IPS-15b (cell line): ENCODE measurements around the gene MRPS22.

ENCODE experiments used
- H3K27me3 ChIP-seq: one replicate; pipeline ENCODE4 v1.6.1; 2013; ENCODE audit warnings: low read length; ENCODE audit not compliant: control insufficient read depth, insufficient read depth
- H3K36me3 ChIP-seq: one replicate; pipeline ENCODE4 v1.6.1; 2013; ENCODE audit warnings: low read length; ENCODE audit not compliant: control insufficient read depth, insufficient read depth
- H3K4me1 ChIP-seq: one replicate; pipeline ENCODE4 v1.6.1; 2013; ENCODE audit warnings: mild to moderate bottlenecking, low read length; ENCODE audit not compliant: control insufficient read depth, insufficient read depth
- H3K4me3 ChIP-seq: one replicate; pipeline ENCODE4 v1.5.1; 2013; ENCODE audit warnings: low read depth, low read length
- H3K9ac ChIP-seq: one replicate; pipeline ENCODE4 v1.6.1; 2013; ENCODE audit warnings: low read depth, mild to moderate bottlenecking, low read length
- H3K9me3 ChIP-seq: one replicate; pipeline ENCODE4 v1.6.1; 2013; ENCODE audit warnings: mild to moderate bottlenecking, low read length; ENCODE audit not compliant: control insufficient read depth, insufficient read depth

The MRPS22 gene

DNA sequence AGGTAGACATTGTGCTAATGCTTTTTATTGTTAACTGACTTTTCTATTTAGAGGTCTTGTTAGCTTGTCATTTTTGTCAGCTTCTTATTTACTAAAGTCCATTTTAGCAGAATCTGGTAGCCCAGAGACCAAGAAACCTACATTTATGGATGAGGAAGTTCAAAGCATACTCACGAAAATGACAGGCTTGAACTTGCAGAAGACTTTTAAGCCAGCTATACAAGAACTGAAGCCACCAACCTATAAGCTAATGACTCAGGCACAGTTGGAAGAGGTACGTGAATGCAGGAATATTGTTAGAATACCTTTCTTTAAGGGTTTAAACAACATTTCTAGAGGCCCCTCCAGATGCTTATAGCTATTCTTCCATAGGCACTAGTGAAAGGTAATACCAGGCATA, 3.0 kb downstream of the MRPS22 start:
- H3K4me1 ChIP-seq = no peaks in the 10 kb centered on the region
- H3K9me3 ChIP-seq = no peaks in the 10 kb centered on the region
- H3K27me3 ChIP-seq = peaks cover 9% of the 10 kb centered on the region
- no peak overlapping the region for H3K9ac ChIP-seq
- no peak overlapping the region for H3K4me3 ChIP-seq
- H3K36me3 ChIP-seq = peaks cover 2% of the 10 kb centered on the region

DNA sequence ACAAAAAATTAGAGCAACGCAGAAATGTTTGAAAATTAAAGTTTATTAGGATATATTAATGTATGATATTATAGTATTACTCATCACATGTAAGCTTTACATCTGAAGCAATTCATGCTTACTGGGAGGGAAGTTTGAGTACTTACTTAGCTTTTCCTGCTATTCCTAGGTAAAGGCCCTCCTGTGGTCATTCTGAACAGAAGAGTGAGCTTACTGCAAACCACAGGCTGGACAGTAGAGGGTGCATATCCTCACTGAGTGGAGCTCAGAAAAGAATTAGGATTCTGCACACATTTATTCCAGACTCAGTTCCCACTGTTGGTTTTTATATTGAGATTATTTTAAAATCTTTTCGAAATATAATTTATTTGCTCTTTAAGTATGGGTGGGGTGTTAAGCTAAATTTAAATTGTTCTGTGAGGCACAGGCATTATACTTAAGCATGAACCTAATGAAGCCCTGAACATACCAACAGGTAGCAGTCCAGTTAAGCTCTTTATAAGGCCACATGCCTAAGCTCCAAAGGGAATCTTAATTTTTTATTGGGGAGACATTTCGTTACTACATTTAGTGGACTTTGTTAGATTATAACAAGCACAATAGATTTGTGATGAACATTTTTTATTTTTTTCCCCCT, 10.2 kb downstream of the MRPS22 start:
- Histone ChIP-seq H3K9me3 (no peaks in the 10 kb centered on the region), H3K4me3 (no peak overlapping the region), H3K27me3 (no peaks in the 10 kb centered on the region), H3K36me3 (peaks cover 28% of the 10 kb centered on the region), H3K4me1 (no peaks in the 10 kb centered on the region), H3K9ac (no peak overlapping the region)

DNA sequence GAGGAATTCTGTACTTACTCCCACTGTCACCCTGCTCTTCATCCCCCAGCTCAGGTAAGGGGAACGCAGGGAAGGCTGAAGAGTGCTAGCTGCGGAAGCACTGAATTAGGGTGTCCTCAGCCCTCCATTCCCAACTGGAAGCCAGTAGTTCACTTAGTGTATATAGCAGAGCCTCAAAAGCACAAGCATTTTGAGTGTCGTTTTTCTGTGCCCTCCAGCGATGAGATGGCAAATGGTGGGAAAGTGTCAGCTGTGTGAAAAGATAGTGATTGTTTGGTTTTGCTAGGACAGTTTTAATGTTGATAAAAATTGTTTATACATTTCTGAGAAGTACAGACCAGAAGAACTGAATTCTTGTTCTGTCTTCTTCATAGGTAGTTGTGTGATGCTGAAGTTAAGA, 10.8 kb downstream of the MRPS22 start:
- Histone ChIP-seq H3K4me3 (no peak overlapping the region), H3K36me3 (peaks cover 28% of the 10 kb centered on the region), H3K27me3 (no peaks in the 10 kb centered on the region)

DNA sequence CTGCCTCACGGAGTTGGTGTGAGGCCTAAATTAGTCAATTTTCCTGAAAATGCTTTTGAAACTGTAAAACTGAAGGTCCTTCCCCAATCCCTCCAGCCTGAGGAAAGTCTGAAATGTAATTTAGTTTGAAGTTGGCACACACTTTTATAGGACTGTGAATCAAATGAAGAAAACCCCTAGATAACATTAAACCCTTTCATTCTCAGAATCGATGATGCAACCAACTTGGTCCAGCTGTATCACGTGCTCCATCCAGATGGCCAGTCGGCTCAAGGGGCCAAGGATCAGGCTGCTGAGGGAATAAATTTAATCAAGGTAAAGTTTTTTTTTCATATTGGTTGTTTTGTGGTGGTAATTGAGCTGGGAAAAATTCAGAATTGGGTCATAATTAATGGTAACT, 11.7 kb downstream of the MRPS22 start:
- H3K27me3 ChIP-seq = no peaks in the 10 kb centered on the region
- H3K4me1 ChIP-seq = no peaks in the 10 kb centered on the region
- no peaks in the 10 kb centered on the region for H3K9me3 ChIP-seq
- no peak overlapping the region for H3K4me3 ChIP-seq
- no peak overlapping the region for H3K9ac ChIP-seq
- peaks cover 34% of the 10 kb centered on the region for H3K36me3 ChIP-seq

More for the DNA sequence above, 10.8 kb downstream of the MRPS22 start:
- H3K4me1 ChIP-seq = no peaks in the 10 kb centered on the region
- H3K9me3 ChIP-seq = no peaks in the 10 kb centered on the region
- H3K9ac ChIP-seq = no peak overlapping the region

DNA sequence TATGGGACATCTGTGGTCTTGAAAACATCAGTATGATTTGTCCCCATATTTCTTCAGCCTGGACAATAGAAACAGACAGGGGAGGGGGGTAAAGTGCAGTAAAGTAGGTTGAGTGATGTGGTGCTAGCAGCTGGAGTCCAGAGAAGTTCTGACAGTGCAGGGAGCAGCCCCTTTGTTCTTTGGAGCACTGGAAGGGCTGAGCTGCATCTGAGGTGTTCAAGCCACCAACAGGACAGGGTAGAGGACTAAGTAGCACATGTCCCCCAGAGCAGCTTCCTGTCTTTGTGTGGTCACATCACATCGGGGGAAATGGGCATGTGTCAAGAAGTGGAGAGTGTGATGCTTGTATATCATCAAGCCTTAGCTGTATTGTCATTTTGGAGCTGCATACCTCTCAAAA, 12.1 kb downstream of the MRPS22 start:
- H3K4me3 ChIP-seq = no peak overlapping the region
- H3K36me3 ChIP-seq = peaks cover 36% of the 10 kb centered on the region
- no peaks in the 10 kb centered on the region for H3K9me3 ChIP-seq
- no peaks in the 10 kb centered on the region for H3K27me3 ChIP-seq
- H3K4me1 ChIP-seq = no peaks in the 10 kb centered on the region
- H3K9ac ChIP-seq = no peak overlapping the region

DNA sequence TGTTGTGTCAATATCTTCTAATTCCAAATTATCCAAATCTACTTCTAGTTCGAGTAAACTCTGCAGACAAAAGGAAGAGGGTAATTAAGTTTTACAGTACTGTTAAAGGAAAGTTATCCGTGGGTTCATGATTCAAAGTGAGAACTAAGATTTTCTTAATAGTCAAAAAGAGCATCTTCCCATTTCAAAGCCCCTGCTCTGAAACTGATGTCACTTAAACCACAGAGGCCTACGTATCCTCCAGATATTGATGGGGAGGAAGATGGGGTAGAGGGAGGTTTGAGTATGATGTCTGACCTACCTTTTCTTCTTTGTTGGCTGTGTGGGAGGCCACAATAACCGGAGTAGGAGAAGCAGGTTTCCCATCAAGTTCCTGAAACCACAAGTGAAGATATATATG, 14.1 kb downstream of the MRPS22 start:
- H3K9ac ChIP-seq = no peak overlapping the region
- H3K9me3 ChIP-seq = no peaks in the 10 kb centered on the region
- H3K27me3 ChIP-seq = no peaks in the 10 kb centered on the region
- no peak overlapping the region for H3K4me3 ChIP-seq
- H3K4me1 ChIP-seq = no peaks in the 10 kb centered on the region
- H3K36me3 ChIP-seq = peaks cover 42% of the 10 kb centered on the region

DNA sequence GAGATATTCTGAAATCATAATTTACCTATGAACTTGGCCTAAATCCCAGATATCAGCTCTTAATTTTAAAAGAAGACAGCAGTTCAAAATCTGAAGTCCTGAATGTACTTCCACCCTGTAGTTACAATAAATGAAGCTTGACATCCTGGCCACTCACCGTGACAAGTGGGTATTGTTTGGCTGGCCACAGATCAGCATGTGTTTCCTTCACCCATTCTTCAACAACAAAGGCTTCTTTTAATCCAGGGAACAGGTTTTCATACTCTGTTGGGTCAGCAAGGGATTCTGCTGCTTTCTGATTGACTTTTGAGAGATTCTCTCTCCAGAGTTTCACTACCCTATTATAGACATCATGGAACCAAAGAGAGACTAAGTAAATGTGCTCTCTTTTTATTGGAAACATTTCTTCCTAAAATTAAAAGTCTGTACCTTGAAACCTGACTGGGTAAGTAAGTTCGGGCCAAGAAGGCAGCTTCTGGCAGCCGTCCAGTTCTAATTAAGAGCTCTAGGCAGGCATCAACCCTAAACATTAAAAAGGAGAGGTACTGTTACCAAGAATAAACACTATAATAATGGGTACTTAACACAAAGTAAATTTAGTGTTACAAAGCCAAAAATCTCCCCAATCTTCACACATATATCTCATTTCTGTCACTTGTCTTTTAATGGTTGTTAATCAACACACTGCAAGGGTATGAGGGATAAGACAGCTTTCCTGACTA, 15.2 kb downstream of the MRPS22 start:
- no peak overlapping the region for H3K9ac ChIP-seq
- H3K9me3 ChIP-seq = no peaks in the 10 kb centered on the region
- peaks cover 50% of the 10 kb centered on the region for H3K36me3 ChIP-seq
- no peak overlapping the region for H3K4me3 ChIP-seq
- H3K4me1 ChIP-seq = no peaks in the 10 kb centered on the region
- no peaks in the 10 kb centered on the region for H3K27me3 ChIP-seq

DNA sequence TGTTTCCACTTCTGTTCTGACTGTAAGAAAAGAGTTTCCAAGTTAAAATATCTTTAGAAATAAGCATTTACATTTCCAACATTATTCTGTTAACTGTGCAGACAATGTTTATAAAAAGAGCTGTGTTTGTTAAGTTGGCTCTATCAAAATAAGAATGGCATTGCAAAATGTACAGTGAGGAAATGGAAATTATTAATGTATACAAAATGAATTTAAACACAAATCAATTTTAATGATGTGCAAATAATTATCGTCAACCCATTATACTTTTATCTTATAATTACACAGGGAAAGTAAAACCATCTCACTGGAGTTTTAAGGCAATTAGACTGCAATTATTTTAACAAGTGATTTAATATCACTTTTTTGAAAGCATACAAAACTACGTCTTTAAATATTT, 17.5 kb downstream of the MRPS22 start:
- Histone ChIP-seq H3K9me3 (no peaks in the 10 kb centered on the region), H3K4me1 (no peaks in the 10 kb centered on the region), H3K4me3 (no peak overlapping the region), H3K9ac (no peak overlapping the region), H3K36me3 (peaks cover 41% of the 10 kb centered on the region), H3K27me3 (no peaks in the 10 kb centered on the region)

DNA sequence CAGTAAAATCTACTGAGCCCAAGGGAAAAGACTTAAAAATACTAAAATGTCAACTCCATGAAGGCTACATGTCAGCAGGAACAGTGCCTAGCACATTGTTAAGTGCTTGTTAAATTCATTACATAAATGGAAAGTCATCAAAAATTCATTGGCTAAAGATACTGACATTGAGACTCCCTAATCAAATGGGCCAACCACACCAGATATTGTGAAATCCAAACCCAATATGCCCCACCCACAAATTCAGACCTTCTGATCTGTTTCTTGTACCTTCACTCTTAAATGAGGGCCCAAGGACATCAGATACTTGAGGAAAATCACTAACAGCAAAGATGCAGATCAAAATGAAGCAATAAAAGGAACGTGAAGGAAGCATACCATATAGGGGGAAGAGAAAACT, 20.7 kb downstream of the MRPS22 start:
- H3K4me1 ChIP-seq = no peaks in the 10 kb centered on the region
- peaks cover 45% of the 10 kb centered on the region for H3K36me3 ChIP-seq
- H3K27me3 ChIP-seq = no peaks in the 10 kb centered on the region
- H3K4me3 ChIP-seq = no peak overlapping the region
- H3K9me3 ChIP-seq = no peaks in the 10 kb centered on the region
- no peak overlapping the region for H3K9ac ChIP-seq

DNA sequence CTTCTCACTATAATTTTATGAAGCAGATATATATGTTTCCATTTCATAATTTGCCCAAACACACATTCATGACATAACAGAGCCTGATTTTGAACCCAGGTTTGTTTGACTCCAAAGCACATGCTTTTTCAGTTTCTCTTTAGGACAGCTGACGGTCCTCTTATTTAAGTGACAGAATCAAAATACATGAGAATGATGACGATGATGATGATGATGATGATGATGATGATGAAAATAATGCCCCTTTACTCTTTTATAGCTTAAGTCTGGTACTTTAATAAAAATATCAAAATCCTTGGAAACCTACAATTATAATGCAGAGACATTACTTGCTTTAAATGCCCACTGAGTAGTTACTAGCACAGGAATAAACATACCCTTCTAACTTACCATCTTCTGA, 30.3 kb downstream of the MRPS22 start:
- H3K4me3 ChIP-seq = no peak overlapping the region
- H3K4me1 ChIP-seq = no peaks in the 10 kb centered on the region
- H3K27me3 ChIP-seq = no peaks in the 10 kb centered on the region
- peaks cover 42% of the 10 kb centered on the region for H3K36me3 ChIP-seq
- H3K9me3 ChIP-seq = no peaks in the 10 kb centered on the region
- H3K9ac ChIP-seq = no peak overlapping the region

DNA sequence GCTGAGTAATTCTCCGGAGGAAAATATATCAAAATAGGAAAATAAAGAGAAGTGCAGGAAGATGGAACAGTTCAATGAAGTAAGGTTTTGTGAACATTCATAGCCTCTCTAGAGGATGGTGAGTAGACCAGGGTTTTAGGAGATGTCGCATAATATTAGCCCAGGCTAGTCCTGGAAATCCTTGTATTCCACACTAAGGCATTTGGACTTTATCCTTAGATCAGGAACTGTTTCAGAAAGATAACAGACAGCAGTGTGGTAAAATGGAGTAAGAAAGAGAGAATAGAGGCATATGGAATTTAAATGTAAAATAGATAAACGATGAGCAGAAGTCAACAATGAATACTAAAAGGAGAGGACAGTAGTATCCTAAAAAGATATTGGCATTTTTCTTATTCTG, 33.6 kb downstream of the MRPS22 start:
- Histone ChIP-seq H3K36me3 (peaks cover 24% of the 10 kb centered on the region), H3K27me3 (no peaks in the 10 kb centered on the region), H3K4me3 (no peak overlapping the region), H3K9ac (no peak overlapping the region), H3K4me1 (no peaks in the 10 kb centered on the region), H3K9me3 (no peaks in the 10 kb centered on the region)

DNA sequence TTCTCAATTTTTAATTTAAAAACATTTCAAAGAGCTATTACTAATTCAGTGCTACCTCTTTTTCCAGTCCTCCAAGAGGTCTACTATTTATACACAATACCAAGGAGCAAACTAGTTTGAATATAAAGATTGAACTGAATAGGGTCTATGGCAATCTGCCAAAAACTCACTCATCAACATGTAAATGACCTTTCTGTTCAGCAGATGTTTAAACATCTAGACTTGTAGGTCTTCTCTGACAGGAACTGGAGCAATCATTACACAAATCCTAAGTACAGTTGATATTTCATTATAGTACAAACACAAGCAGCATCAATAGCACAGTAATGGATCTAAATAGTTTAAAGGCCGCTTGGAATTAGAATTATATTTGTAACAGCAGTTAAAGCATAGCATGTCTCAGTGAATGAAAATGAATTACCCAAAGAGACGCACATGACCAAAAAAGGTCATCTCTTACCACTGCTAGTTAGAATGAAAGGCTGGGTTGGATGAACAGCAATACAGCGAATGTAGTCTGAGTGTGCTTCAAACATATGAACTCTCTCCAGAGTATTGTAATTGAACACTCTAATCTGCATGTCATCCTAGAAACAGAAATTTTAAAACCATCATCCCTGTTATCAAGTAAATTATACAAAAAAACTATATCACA, 34.9 kb downstream of the MRPS22 start:
- H3K9me3 ChIP-seq = no peaks in the 10 kb centered on the region

More for the DNA sequence above, 34.9 kb downstream of the MRPS22 start:
- no peak overlapping the region for H3K4me3 ChIP-seq
- H3K9ac ChIP-seq = no peak overlapping the region
- no peaks in the 10 kb centered on the region for H3K4me1 ChIP-seq
- no peaks in the 10 kb centered on the region for H3K27me3 ChIP-seq
- peaks cover 14% of the 10 kb centered on the region for H3K36me3 ChIP-seq
